Left cardiac atrium (tissue), 4 donors: ENCODE data around the gene CLP1. TPM values are rescaled to one million over a fixed set of nuclear protein-coding genes. Genes with fewer than 3 reads are reported as not detected.
A peak's percentile ranks its signal among the peaks of the same experiment; 100 is the strongest.

Source experiments
- ATAC-seq, 2 donors: fragments of 200-7000 bp; cut with Tn5 transposase; one replicate each; pipeline ENCODE4 v1.9.1; 2020; ENCODE audit warnings: mild to moderate bottlenecking in 2 of 2, moderate library complexity in 2 of 2
- DNase-seq: peaks from one replicate; pipeline ENCODE4 v3.0.0-alpha.2; 2020
- intact Hi-C, 2 donors: fragments of 100-400 bp; cut with DNase I; formaldehyde crosslinking; loops; one replicate each; pipeline versions ENCODE4 v1.14.1 to v1.15.1; 2022 to 2023
- long read RNA-seq: library from polyadenylated mRNA; unstranded; transcript quantifications from one replicate; pipeline ENCODE4 v2.0.0, GENCODE V29; 2021
- total RNA-seq, 2 donors: library from RNA; stranded (reverse); fragmentation: NEBNext Ultra II Directional; extraction: Animal tissue kit (Norgen Biotek cat#: 25700); gene quantifications; one replicate each; pipeline ENCODE4 v1.2.1, GENCODE V29; 2021
- donor health status: DM: no; HTN: yes; CAD: no.
- donor health status: DM: no; HTN: yes; CAD: no; lungs with severe emphysema.
- donor health status: DM: yes; HTN: yes; CAD: no.
- donor health status: Dilated cardiomyopathy.

The CLP1 gene
- total RNA-seq, result 1 to 10 TPM; 6.9 to 8.5 TPM
- long read RNA-seq, transcript CLP1-205 (3 exons, 2,435 nt), result major isoform, 15 of 15 reads
- long read RNA-seq, partial matches to known transcripts, result 0 of 15 reads
- long read RNA-seq, other reads (novel, unspliced or antisense), result 0 of 15 reads

- ATAC-seq, result peak; percentile 98 to 100
- DNase-seq, result peak; percentile 100
- intact Hi-C loops, result no loop called here
These were observed at the start of gene CLP1 for GRCh38 chr11:57657194-57658022. TSS of gene CLP1 (plus strand) at chr11:57657762. CDS start at chr11:57659477, 1,715 bp downstream.

- DNase-seq (no peak), ATAC-seq (no peak)
- intact Hi-C loops, result no loop called here
These were observed 47.4 kb upstream of the CLP1 start for GRCh38 chr11:57610170-57610569.

GRCh38 chr11:57614234-57614772, 43.3 kb upstream of the CLP1 start:
- intact Hi-C loops, result no loop called here
- DNase-seq, result no peak
- ATAC-seq, result no peak

GRCh38 chr11:57615308-57615707, 42.3 kb upstream of the CLP1 start:
- DNase-seq (no peak), ATAC-seq (no peak)
- intact Hi-C loops, result no loop called here

GRCh38 chr11:57616595-57616994, 41.0 kb upstream of the CLP1 start:
- DNase-seq (no peak), ATAC-seq (no peak)
- intact Hi-C loops, result no loop called here

- intact Hi-C loops, result no loop called here
- no peak for ATAC-seq
- DNase-seq, result no peak
These were observed 39.1 kb upstream of the CLP1 start for GRCh38 chr11:57618438-57618837.

- ATAC-seq, result no peak
- no peak for DNase-seq
- intact Hi-C loops, result no loop called here
These were observed 38.2 kb upstream of the CLP1 start for GRCh38 chr11:57619331-57619730.

GRCh38 chr11:57620467-57620866, 37.1 kb upstream of the CLP1 start:
- intact Hi-C loops, result no loop called here
- DNase-seq, result no peak
- ATAC-seq, result no peak

GRCh38 chr11:57622263-57622662, 35.3 kb upstream of the CLP1 start:
- intact Hi-C loops, result no loop called here
- no peak for ATAC-seq
- no peak for DNase-seq

GRCh38 chr11:57624864-57625263, 32.7 kb upstream of the CLP1 start:
- ATAC-seq (no peak), DNase-seq (no peak)
- intact Hi-C loops, result no loop called here

- intact Hi-C loops, result no loop called here
- DNase-seq, result no peak
- ATAC-seq, result no peak
These were observed 30.7 kb upstream of the CLP1 start for GRCh38 chr11:57626895-57627294.

GRCh38 chr11:57630171-57630570, 27.4 kb upstream of the CLP1 start:
- ATAC-seq, result no peak
- intact Hi-C loops, result no loop called here
- DNase-seq, result no peak

GRCh38 chr11:57632116-57632515, 25.4 kb upstream of the CLP1 start:
- ATAC-seq (no peak), DNase-seq (no peak)
- intact Hi-C loops, result no loop called here

GRCh38 chr11:57633394-57634070, 24.0 kb upstream of the CLP1 start:
- ATAC-seq (no peak), DNase-seq (no peak)
- intact Hi-C loops, result no loop called here

GRCh38 chr11:57634311-57634710, 23.3 kb upstream of the CLP1 start:
- no peak for ATAC-seq
- DNase-seq, result no peak
- intact Hi-C loops, result no loop called here

GRCh38 chr11:57635246-57635645, 22.3 kb upstream of the CLP1 start:
- DNase-seq, result no peak
- ATAC-seq, result no peak
- intact Hi-C loops, result no loop called here

GRCh38 chr11:57637626-57638004, 19.9 kb upstream of the CLP1 start:
- DNase-seq (no peak), ATAC-seq (peak; percentile 2 to 20)
- intact Hi-C loops, result no loop called here

GRCh38 chr11:57638005-57638781, 19.4 kb upstream of the CLP1 start:
- intact Hi-C loops, result no loop called here
- peak; percentile 95 to 96 for ATAC-seq
- peak; percentile 81 for DNase-seq

GRCh38 chr11:57638811-57639320, 18.7 kb upstream of the CLP1 start:
- ATAC-seq, result peak in 1 of 2 donors; percentile 19
- intact Hi-C loops, result no loop called here

More at GRCh38 chr11:57638811-57639320, 18.7 kb upstream of the CLP1 start:
- DNase-seq, result peak; percentile 34
